GM23248 (cell line): ENCODE measurements around the gene PPFIA1. TPM values are rescaled to one million over a fixed set of nuclear protein-coding genes. Genes with fewer than 3 reads are reported as not detected.

ENCODE experiments used
- DNase-seq: peaks from one replicate; pipeline ENCODE4 v3.0.0-alpha.2; 2015
- H2AFZ ChIP-seq: fragments of 200-600 bp; sonication (generic); 2 replicates; pipeline ENCODE4 v1.6.1; 2016; ENCODE audit warnings: antibody characterized with exemption
- H3F3A ChIP-seq: fragments of 200-600 bp; sonication (generic); 2 replicates; pipeline ENCODE4 v1.6.1; 2016; ENCODE audit warnings: mild to moderate bottlenecking, antibody characterized with exemption, mixed run types; ENCODE audit not compliant: insufficient read depth
- H3K27ac ChIP-seq: fragments of 200-600 bp; sonication (generic); 2 replicates; pipeline ENCODE4 v1.5.1; 2016; ENCODE audit warnings: mild to moderate bottlenecking
- H3K27me3 ChIP-seq: fragments of 200-600 bp; sonication (generic); replicated peaks from 2 replicates; pipeline ENCODE4 v1.6.1; 2016; ENCODE audit warnings: mild to moderate bottlenecking; ENCODE audit not compliant: insufficient read depth
- H3K36me3 ChIP-seq: fragments of 200-600 bp; sonication (generic); 2 replicates; pipeline ENCODE4 v1.6.1; 2016; ENCODE audit warnings: low read depth, mild to moderate bottlenecking
- H3K4me1 ChIP-seq: fragments of 200-600 bp; sonication (generic); 2 replicates; pipeline ENCODE4 v1.6.1; 2016; ENCODE audit warnings: mild to moderate bottlenecking; ENCODE audit not compliant: insufficient read depth
- H3K4me2 ChIP-seq: fragments of 200-600 bp; sonication (generic); one replicate; pipeline ENCODE4 v1.6.1; 2016; ENCODE audit warnings: mild to moderate bottlenecking; ENCODE audit not compliant: unreplicated experiment
- H3K4me3 ChIP-seq: fragments of 200-600 bp; sonication (generic); 2 replicates; pipeline ENCODE4 v1.5.1; 2016; ENCODE audit warnings: mild to moderate bottlenecking
- H3K79me2 ChIP-seq: fragments of 200-600 bp; sonication (generic); 2 replicates; pipeline ENCODE4 v1.6.1; 2016; ENCODE audit warnings: mild to moderate bottlenecking; ENCODE audit not compliant: insufficient read depth
- H3K9ac ChIP-seq: fragments of 200-600 bp; sonication (generic); 2 replicates; pipeline ENCODE4 v1.6.1; 2016; ENCODE audit warnings: mild to moderate bottlenecking
- H3K9me2 ChIP-seq: fragments of 200-600 bp; sonication (generic); 2 replicates; pipeline ENCODE4 v1.6.1; 2016; ENCODE audit warnings: mixed run types, mild to moderate bottlenecking, moderate library complexity; ENCODE audit not compliant: insufficient read depth
- H3K9me3 ChIP-seq: fragments of 200-600 bp; sonication (generic); one replicate; pipeline ENCODE4 v1.6.1; 2017; ENCODE audit warnings: low read depth
- H4K20me1 ChIP-seq: fragments of 200-600 bp; sonication (generic); 2 replicates; pipeline ENCODE4 v1.6.0; 2016; ENCODE audit not compliant: insufficient read depth
- EZH2 ChIP-seq: fragments of 200-600 bp; sonication (generic); IDR thresholded peaks from 2 replicates; pipeline ENCODE4 v1.6.1; 2018; ENCODE audit warnings: antibody characterized with exemption, mild to moderate bottlenecking; ENCODE audit not compliant: insufficient read depth, poor library complexity, severe bottlenecking
- EZH2phosphoT487 ChIP-seq: fragments of 200-600 bp; sonication (generic); IDR thresholded peaks from 2 replicates; pipeline ENCODE4 v1.6.1; 2018; ENCODE audit warnings: antibody characterized with exemption, moderate library complexity, mild to moderate bottlenecking, low read depth; ENCODE audit not compliant: insufficient read depth
- WGBS, 2 experiments: methylation state at CpG; one replicate each; pipeline ENCODE4 v1.1.6; 2015 to 2017; ENCODE audit warnings: low lambda C conversion rate in 2 of 2, low coverage in 1 of 2; ENCODE audit errors: missing lambda C conversion rate in 2 of 2; 5-methylcytosine and 5-hydroxymethylcytosine counted together
- in situ Hi-C: fragments of 300-500 bp; cut with MboI; formaldehyde crosslinking; loops from 2 replicates; pipeline ENCODE4 v1.15.0; 2020
- polyA plus RNA-seq: library from polyadenylated mRNA; unstranded; fragments of >200 nt; fragmentation: Nextera tagmentation; extraction: Ambion mirVana; gene quantifications from 2 replicates; pipeline ENCODE4 v1.2.1, GENCODE V29; 2016
- total RNA-seq: library from RNA; depleted of rRNA; stranded (reverse); fragments of >200 nt; shearing (Covaris generic); gene quantifications from 2 replicates; pipeline ENCODE4 v1.2.3, GENCODE V29; 2014

PPFIA1 gene
- total and polyA plus RNA-seq, 2 experiments from 2014 or later, result 22.8 to 36.9 TPM

DNA sequence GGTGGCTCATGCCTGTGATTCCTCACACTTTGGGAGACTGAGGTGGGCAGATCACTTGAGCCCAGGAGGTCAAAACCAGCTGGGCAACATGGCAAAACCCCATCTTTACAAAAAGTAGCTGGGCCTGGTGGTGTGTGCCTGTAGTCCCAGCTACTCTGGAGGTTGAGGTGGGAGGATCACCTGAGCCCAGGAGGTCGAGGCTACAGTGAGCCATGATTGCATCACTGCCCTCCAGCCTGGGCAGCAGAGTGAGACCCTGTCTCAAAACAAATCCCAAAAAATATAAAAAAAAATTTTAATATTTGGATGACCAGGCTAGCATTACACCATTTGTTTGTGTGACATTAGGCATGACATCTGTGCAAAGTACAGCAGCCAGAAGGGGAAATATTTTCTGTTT lies 78.1 kb downstream of the PPFIA1 start:
- Histone ChIP-seq H3K4me2 (no peak overlapping the region), H4K20me1 (no peaks in the 10 kb centered on the region), H3K27me3 (no peaks in the 10 kb centered on the region), H3K4me1 (no peaks in the 10 kb centered on the region), H3F3A (no peaks in the 10 kb centered on the region), H3K9ac (no peak overlapping the region), H3K9me2 (no peaks in the 10 kb centered on the region), H3K9me3 (no peaks in the 10 kb centered on the region), H2AFZ (no peak overlapping the region), H3K79me2 (0 out of 2 replicates have a peak, but pooled peaks cover 3% of the 10 kb centered on the region), H3K27ac (no peak overlapping the region), H3K4me3 (no peak overlapping the region), H3K36me3 (peaks cover 15% of the 10 kb centered on the region)
- 91 to 100% methylated on average over 1 of the region's 1 CpG for WGBS, 2 experiments
- TF ChIP-seq EZH2phosphoT487 (no peak), EZH2 (no peak)
- in situ Hi-C loops, result no loop called here
- no peak for DNase-seq

DNA sequence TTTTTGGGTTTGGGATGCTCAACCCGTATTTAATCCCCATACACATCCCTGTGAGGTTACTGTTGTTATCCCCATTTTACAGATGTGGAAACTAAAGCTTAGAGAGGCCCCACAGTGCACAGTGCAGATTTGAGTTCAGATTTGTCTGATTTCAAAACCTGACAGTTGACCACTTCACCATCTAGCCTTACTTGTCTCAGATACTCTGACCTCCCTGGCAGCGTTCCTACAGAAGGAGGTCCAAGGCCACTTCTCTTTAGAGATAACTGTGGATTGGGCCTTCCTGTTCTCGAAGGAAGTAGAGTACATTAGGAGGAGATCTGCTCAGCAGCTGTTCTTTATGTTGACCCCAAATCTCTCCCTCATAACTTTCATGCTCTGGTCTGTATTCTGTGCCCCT lies 81.2 kb downstream of the PPFIA1 start:
- no peak for DNase-seq
- Histone ChIP-seq H3K79me2 (0 out of 2 replicates have a peak, but pooled peaks cover 3% of the 10 kb centered on the region), H3F3A (no peaks in the 10 kb centered on the region), H3K27me3 (no peaks in the 10 kb centered on the region), H3K4me3 (no peak overlapping the region), H3K36me3 (peaks cover 25% of the 10 kb centered on the region), H2AFZ (no peak overlapping the region), H3K4me2 (no peak overlapping the region), H3K4me1 (no peaks in the 10 kb centered on the region), H4K20me1 (no peaks in the 10 kb centered on the region), H3K9ac (no peak overlapping the region), H3K27ac (no peak overlapping the region), H3K9me2 (no peaks in the 10 kb centered on the region), H3K9me3 (no peaks in the 10 kb centered on the region)
- 98 to 100% methylated on average over 3 of the region's 3 CpGs for WGBS, 2 experiments
- TF ChIP-seq EZH2 (no peak), EZH2phosphoT487 (no peak)
- in situ Hi-C loops, result no loop called here

DNA sequence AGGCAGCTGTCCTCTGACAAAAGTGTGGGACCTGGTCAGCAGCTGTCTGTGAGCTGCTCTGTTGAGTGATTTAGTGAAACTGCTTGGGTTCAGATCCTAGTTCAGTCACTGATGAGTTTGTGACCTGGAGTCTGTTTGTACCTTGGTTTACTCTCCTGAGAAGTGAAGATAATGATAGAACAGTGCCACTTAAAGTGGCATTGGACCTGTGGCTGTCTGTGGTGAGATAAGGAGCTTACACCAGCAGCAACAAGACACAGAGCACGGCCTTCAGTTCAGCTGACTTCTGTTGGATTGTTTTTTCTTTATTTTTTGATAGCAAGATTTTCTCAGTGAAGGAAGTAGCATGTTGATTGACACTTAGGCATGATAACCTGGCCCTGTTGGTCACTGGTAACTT lies 81.6 kb downstream of the PPFIA1 start:
- Histone ChIP-seq H3K27ac (no peak overlapping the region), H3F3A (no peaks in the 10 kb centered on the region), H3K4me1 (no peaks in the 10 kb centered on the region), H3K36me3 (peaks cover 29% of the 10 kb centered on the region), H3K9ac (no peak overlapping the region), H4K20me1 (no peaks in the 10 kb centered on the region), H3K9me3 (no peaks in the 10 kb centered on the region), H3K79me2 (0 out of 2 replicates have a peak, but pooled peaks cover 3% of the 10 kb centered on the region), H3K4me2 (no peak overlapping the region), H3K27me3 (no peaks in the 10 kb centered on the region), H3K4me3 (no peak overlapping the region), H3K9me2 (no peaks in the 10 kb centered on the region), H2AFZ (no peak overlapping the region)
- 97 to 100% methylated on average over 1 of the region's 1 CpG for WGBS, 2 experiments
- no peak for DNase-seq
- in situ Hi-C loops, result no loop called here
- TF ChIP-seq EZH2 (no peak), EZH2phosphoT487 (no peak)

DNA sequence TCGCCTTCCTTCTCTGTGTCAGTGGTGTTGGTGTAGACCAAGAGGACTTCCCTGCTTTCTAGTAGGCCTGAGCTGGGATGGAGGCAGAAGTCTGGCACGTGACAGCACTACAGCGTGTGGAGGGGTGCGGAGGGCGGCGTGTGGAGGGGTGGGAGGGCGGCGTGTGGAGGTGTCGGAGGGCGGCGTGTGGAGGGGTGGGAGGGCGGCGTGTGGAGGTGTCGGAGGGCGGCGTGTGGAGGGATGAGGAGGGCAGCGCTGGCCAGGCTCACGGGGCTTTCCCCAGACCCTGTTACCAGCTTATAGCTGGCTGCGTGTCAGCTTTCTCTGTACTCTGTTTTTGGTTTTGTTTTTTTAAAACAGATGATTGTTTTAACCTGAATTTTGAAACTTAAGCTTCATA lies 82.1 kb downstream of the PPFIA1 start:
- H3K27ac ChIP-seq, result no peak overlapping the region
- no peaks in the 10 kb centered on the region for H3K9me2 ChIP-seq
- no peak overlapping the region for H3K4me3 ChIP-seq
- H3K27me3 ChIP-seq, result no peaks in the 10 kb centered on the region
- H4K20me1 ChIP-seq, result no peaks in the 10 kb centered on the region
- no peaks in the 10 kb centered on the region for H3K4me1 ChIP-seq
- in situ Hi-C loops, result no loop called here
- no peaks in the 10 kb centered on the region for H3K9me3 ChIP-seq
- H3K36me3 ChIP-seq, result peaks cover 32% of the 10 kb centered on the region
- 89 to 90% methylated on average over 10 to 19 of the region's 19 CpGs for WGBS, 2 experiments
- TF ChIP-seq EZH2phosphoT487, result no peak
- TF ChIP-seq EZH2, result no peak
- H3K4me2 ChIP-seq, result no peak overlapping the region
- DNase-seq, result no peak
- H2AFZ ChIP-seq, result no peak overlapping the region
- H3K9ac ChIP-seq, result no peak overlapping the region
- H3K79me2 ChIP-seq, result 0 out of 2 replicates have a peak, but pooled peaks cover 3% of the 10 kb centered on the region
- H3F3A ChIP-seq, result no peaks in the 10 kb centered on the region

DNA sequence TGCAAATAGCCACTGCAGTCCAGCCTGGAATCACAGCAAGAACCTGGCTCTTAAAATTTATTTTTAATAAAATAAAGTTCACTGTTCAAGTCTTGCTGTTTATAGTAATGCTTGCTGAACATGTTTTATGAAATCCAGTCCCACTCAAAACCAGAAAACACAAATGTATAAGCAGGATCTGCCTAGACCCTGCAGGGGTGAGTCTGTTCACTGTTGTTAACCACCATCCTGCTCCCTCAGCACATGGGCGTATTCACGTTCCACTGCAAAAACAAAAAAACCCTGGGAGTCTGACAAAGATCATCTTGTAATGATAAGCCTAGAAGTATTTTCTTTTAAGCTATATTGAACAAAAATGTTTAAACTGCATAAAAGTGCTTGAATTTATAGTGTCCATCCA lies 82.8 kb downstream of the PPFIA1 start:
- no peaks in the 10 kb centered on the region for H3K9me3 ChIP-seq
- no peak overlapping the region for H3K4me2 ChIP-seq
- DNase-seq, result no peak
- no peaks in the 10 kb centered on the region for H3K9me2 ChIP-seq
- in situ Hi-C loops, result no loop called here
- H4K20me1 ChIP-seq, result no peaks in the 10 kb centered on the region
- H3K36me3 ChIP-seq, result peaks cover 36% of the 10 kb centered on the region
- H3K4me1 ChIP-seq, result no peaks in the 10 kb centered on the region
- H3K27ac ChIP-seq, result no peak overlapping the region
- H3F3A ChIP-seq, result no peaks in the 10 kb centered on the region
- 98 to 100% methylated on average over 2 of the region's 2 CpGs for WGBS, 2 experiments
- no peak overlapping the region for H3K4me3 ChIP-seq
- no peak overlapping the region for H2AFZ ChIP-seq
- H3K9ac ChIP-seq, result no peak overlapping the region
- no peak for TF ChIP-seq EZH2phosphoT487
- TF ChIP-seq EZH2, result no peak
- H3K27me3 ChIP-seq, result no peaks in the 10 kb centered on the region
- 0 out of 2 replicates have a peak, but pooled peaks cover 3% of the 10 kb centered on the region for H3K79me2 ChIP-seq
